NCI-H69 (cell line): ENCODE measurements around the gene ACAA1.
A peak's percentile ranks its signal among the peaks of the same experiment; 100 is the strongest.

ENCODE experiments used
- DNase-seq: peaks from one replicate; lab custom pipeline; 2025; lab: John Stamatoyannopoulos, UW

ACAA1 gene

DNA sequence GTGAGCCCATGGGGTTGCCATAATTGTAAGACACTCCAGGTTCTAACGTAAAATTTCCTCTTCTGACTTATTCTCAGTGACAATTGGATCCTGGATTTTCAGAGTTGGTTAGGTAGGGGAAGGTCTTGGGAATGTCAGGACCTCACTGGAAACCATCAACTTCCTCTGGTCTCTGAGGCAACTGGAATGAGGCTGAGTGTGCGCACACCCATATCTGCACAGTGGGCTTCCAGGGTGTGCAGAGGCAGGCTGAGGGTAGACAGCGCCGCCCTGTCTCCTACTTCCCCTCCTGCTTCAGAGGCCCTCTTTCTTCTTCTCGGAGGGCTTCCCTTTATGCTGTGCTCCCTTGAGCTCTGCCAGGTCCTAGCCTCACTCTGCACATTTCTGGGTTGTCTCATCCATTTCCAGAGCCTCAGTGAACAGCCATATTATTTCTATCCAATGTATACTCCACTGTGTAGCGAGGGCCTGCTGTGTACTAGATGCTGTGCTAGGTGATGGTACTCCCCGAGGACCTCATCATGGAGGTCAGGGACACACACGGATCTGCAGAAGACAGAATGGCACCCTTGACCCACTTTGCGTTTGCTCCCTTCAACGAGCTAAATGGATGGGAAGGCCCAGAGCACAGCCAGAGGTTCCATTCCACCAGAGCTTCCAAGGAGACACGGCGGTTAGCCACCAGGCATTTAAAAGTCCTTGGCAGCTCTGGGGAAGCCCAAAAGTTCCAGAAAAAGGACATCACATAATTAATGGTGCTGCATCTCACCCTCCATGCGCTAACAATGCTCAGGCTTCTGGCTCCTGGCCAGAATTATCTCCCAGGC, 18.3 kb downstream of the ACAA1 start:
- DNase-seq, result no peak

- peak; percentile 52 for DNase-seq
These were observed 19.0 kb downstream of the ACAA1 start for GRCh38 chr3:38117748-38118420.

- no peak for DNase-seq
These were observed 19.7 kb downstream of the ACAA1 start for GRCh38 chr3:38117163-38117716.

GRCh38 chr3:38116471-38117162, 20.3 kb downstream of the ACAA1 start:
- DNase-seq, result no peak

DNA sequence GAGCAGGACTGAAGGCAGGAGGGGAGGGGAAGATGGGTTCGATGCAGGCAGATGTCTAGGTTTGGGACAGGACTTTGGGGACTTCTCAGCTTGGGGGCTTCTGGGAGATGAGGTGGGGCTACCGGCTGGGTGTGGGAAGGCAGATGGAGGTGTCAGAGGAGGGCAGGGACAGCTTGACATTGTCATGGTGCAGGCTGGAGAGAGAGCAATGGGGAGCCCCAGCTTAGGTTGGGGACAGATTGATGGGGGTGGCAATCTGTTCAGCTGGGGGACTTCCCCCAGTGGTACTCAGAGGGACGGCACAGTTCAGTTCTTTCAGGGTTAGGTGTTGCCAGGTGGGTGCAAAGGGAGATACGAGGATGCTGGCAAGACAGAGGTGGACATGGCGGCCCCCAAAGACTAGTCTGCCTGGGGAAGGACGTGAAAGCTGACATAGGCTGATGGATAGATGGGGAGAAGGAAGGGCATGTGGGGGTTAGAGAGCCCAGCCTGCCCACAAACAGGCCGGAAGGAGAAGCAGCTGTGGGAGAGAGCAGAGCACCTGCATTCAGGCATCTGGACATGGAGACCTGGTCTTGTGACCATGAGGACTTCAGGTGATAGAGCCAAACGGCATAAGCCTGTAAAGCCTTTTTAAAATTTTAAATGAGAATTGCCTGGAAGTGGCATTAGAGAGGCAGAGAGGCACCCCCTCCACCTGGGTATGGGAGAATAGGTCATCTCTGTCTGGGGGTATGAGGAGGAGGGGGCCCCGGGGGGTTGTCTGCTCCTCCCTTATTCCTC, 21.1 kb downstream of the ACAA1 start:
- no peak for DNase-seq

GRCh38 chr3:38114875-38115644, 21.9 kb downstream of the ACAA1 start:
- no peak for DNase-seq

DNA sequence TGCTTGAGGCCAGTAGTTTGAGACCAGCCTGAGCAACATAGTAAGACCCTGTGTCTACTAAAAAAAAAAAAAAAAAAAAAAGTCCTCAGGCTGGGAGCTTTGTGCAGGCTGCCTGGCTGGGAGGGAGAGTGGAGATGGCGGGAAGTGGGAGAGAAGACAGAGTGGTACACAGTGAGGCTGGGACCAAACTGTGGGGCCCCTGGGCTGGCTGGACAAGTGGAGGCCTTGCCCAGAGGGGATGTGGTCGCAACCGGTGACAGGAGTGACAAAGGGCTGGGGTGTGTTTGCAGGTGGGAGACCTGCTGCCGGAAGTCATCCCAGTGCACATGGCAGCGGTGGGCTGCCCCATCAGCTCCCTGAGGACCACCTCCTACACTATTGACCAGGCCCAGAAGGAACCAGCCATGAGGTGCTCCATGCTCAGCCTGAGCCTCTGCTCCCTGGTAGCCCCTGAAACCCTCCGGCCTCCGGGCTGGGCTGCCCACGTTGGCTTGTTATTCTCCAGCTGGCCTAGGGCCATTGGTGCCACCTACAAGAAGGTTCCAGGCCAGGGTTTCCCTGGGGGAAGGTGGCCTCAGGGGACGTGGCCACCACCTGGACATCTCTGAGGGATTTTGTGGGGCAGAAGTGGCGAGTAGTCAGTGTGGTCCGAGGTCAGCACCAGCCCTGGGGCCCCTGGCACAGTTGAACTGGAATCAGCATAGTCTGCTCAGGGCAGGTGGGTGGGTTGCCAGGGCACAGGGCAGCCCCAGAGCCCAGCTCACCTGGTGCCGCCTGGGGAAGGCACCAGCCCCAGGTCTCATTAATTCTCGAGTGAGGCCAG, 22.7 kb downstream of the ACAA1 start:
- no peak for DNase-seq

- no peak for DNase-seq
These were observed 24.6 kb downstream of the ACAA1 start for GRCh38 chr3:38112378-38112761.

GRCh38 chr3:38111696-38112377, 25.1 kb downstream of the ACAA1 start:
- DNase-seq, result no peak

DNA sequence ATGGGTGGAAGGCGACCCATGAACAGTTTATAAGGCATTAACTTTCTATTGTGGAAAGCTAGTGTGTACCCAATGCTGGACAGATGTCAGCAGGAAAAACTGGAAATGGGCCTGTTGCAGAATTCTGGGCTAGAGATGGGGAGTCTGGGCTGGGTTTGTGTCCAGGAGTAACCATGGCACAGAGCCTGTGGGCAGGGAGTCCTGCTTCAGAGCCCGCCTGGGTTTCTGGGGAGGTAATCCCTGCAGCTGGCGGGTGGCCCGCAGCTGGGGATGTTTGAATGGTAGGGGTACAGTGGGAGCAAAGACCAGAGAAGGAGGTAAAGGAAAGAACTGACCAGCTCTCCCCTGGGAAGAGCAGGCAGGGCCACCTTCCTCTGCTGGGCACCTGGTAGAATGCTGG, 25.7 kb downstream of the ACAA1 start:
- DNase-seq, result no peak

GRCh38 chr3:38110314-38111050, 26.4 kb downstream of the ACAA1 start:
- DNase-seq, result no peak

GRCh38 chr3:38109580-38110313, 27.2 kb downstream of the ACAA1 start:
- no peak for DNase-seq

GRCh38 chr3:38108649-38109579, 28.0 kb downstream of the ACAA1 start:
- DNase-seq, result no peak

DNA sequence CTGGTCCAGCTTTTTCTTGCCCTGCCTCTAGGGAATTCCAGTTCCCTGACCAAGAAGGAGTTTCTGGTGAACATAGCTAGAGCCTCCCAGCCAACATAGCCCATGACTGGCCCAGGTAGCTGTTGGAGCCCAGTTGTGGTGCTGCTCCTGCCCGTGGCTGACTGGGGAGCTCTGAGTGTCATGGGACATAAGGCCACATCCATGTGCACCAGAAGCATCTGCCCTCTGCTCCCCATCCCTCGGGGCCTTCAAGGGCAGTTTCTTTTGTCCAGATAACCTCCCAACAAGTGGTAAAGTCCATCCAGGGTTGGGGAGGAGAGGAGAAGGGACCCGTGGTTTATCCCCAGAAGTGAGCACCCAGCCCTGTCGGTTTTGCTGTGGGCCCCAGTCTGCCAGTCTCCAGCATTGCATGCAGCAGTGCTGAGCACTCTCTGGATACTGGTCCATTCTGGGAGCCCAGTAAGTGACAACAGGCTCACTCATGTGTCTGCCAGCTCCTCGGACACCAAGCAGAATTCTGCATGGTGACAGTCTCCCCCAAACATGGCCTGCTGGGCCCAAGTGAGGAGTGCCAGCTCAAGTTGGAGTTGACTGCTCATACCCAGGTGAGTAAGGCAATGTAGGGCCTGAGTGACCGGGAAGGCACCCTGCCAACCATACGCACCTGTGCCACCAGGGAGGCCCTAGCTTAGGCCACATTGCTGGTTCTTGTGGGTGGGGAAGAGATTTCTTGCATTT, 28.8 kb downstream of the ACAA1 start:
- DNase-seq, result no peak

GRCh38 chr3:38105525-38105924, 31.4 kb downstream of the ACAA1 start:
- no peak for DNase-seq

DNA sequence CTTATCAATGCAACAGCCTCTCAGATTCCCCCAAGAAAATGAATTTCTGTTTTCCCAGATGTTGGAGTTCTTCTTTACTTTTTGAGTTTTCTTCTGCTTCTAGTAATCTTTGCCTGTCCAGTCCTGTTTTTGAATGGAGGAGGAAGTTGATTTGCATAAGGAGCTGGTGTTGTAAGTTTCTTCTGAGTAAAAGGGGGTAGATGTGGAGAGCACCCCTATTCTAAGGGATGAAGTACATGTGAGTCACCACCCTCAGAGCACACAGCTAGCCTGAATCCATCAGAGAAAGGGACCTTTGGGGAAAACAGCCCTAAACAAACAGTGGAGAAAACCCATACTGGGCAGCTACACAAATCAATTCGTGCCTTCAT, 34.5 kb downstream of the ACAA1 start:
- no peak for DNase-seq
